Mucosa of rectum (tissue), 2 donors: ENCODE measurements around the gene RAG1.

Source experiments
- H3K27ac ChIP-seq, 2 donors: one replicate each; pipeline ENCODE4 v1.7.0; 2013; ENCODE audit warnings: inconsistent platforms in 2 of 2, low read depth in 2 of 2, low read length in 2 of 2
- H3K27me3 ChIP-seq, 2 donors: one replicate each; pipeline ENCODE4 v1.7.0; 2013; ENCODE audit warnings: low read length in 2 of 2; ENCODE audit not compliant: control insufficient read depth in 2 of 2, insufficient read depth in 2 of 2
- H3K36me3 ChIP-seq, 2 donors: one replicate each; pipeline ENCODE4 v1.7.0; 2013; ENCODE audit warnings: low read length in 2 of 2; ENCODE audit not compliant: control insufficient read depth in 2 of 2, insufficient read depth in 2 of 2
- H3K4me1 ChIP-seq, 2 donors: one replicate each; pipeline ENCODE4 v1.7.0; 2013; ENCODE audit warnings: low read length in 2 of 2, mild to moderate bottlenecking in 1 of 2; ENCODE audit not compliant: control insufficient read depth in 2 of 2, insufficient read depth in 2 of 2
- H3K4me3 ChIP-seq, 2 donors: one replicate each; pipeline ENCODE4 v1.7.0; 2013; ENCODE audit warnings: low read length in 2 of 2
- H3K9ac ChIP-seq, 2 donors: one replicate each; pipeline ENCODE4 v1.7.0; 2013; ENCODE audit warnings: low read length in 2 of 2, low read depth in 1 of 2, mild to moderate bottlenecking in 1 of 2
- H3K9me3 ChIP-seq, 2 donors: one replicate each; pipeline ENCODE4 v1.7.0; 2013; ENCODE audit warnings: low read length in 2 of 2; ENCODE audit not compliant: control insufficient read depth in 2 of 2
- donor health status: healthy.
- donor health status: Normal muscosa, but diverticular disease.

RAG1 gene

DNA sequence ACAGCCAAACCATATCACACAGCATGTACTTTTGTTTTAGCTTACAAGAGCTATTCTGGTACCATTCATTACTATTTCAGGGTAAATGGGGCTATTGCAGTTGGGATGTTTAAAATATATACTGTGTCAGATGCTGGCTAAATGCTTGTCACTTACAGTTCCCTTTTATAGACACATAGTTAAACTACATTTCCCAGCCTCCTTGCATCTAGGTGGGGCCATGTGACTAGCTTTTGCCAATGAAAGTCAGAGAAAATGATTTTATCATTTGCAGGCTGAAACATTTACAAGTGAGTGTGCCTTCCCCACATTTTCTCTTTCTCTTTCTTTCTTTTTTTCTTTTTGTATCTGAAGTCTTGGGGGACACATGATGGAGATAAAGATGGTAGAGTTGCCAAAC is 18.7 kb downstream of the RAG1 start:
- Histone ChIP-seq H3K4me3 (no peak overlapping the region), H3K4me1 (no peaks in the 10 kb centered on the region), H3K27me3 (no peaks in the 10 kb centered on the region)

DNA sequence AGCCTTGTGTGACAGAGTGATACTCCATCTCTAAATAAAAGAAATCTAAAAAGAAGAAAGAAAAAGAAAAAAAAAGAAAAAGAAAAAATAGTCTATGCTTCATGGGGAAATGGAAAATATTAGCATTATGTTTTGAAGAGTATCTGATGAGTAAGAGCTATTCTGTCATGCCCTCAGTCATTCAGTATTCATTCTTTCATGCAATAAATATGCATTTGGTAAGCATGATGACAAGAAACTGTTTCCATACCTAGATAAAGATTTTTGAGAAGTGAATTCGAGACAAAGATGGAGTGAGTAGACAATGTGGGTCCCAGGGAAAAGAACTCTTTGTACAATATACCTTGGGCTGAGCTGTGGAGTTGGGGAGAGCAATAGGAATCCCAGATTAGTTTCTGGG is 20.3 kb downstream of the RAG1 start:
- no peaks in the 10 kb centered on the region for H3K4me1 ChIP-seq
- no peak overlapping the region for H3K4me3 ChIP-seq
- no peaks in the 10 kb centered on the region for H3K27me3 ChIP-seq
- H3K9ac ChIP-seq: no peak overlapping the region
- no peaks in the 10 kb centered on the region for H3K9me3 ChIP-seq
- no peaks in the 10 kb centered on the region for H3K36me3 ChIP-seq
- H3K27ac ChIP-seq: no peak overlapping the region

More for the DNA sequence above, 18.7 kb downstream of the RAG1 start:
- Histone ChIP-seq H3K27ac (no peak overlapping the region), H3K36me3 (no peaks in the 10 kb centered on the region), H3K9ac (no peak overlapping the region), H3K9me3 (no peaks in the 10 kb centered on the region)

DNA sequence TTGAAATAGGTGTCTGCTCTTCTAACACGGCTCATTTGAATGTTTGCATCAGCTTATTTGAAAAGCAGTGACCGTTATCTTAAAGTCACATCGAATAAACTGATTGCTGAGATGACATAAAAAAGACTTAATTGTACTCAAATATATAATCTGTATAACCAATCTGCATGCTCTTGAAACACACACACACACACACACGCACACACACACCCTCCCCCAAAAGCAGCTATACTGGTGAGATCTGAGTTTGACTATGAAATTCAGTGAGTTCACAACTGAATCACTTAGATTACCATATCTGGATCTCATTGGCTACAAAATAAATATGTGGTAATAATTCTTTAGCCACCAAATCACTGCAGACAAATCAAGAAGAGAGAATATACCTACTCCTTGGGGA is 22.7 kb downstream of the RAG1 start:
- Histone ChIP-seq H3K4me3 (no peak overlapping the region), H3K27me3 (no peaks in the 10 kb centered on the region), H3K4me1 (no peaks in the 10 kb centered on the region), H3K36me3 (no peaks in the 10 kb centered on the region), H3K9me3 (no peaks in the 10 kb centered on the region), H3K9ac (no peak overlapping the region), H3K27ac (no peak overlapping the region)

DNA sequence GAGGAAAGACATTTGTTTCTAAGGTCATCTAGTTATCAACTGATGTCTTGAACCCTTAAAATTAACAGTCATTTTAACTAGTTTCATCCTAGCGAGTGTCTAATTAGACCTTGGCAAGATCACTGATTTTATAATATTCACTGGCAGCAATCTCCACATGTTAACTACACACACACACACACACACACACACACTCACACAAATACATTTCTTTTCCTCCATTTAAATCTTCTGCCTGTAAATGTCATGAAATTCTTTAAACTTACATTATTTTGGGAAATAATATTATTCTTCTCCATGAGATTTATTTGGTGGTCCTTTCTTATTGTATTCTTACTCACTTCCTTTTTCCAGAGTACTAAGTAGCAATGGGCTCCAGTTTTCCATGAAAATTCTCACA is 23.6 kb downstream of the RAG1 start:
- no peak overlapping the region for H3K9ac ChIP-seq
- no peak overlapping the region for H3K27ac ChIP-seq
- H3K27me3 ChIP-seq: no peaks in the 10 kb centered on the region
- no peak overlapping the region for H3K4me3 ChIP-seq
- H3K36me3 ChIP-seq: no peaks in the 10 kb centered on the region
- H3K9me3 ChIP-seq: no peaks in the 10 kb centered on the region
- H3K4me1 ChIP-seq: no peaks in the 10 kb centered on the region

GRCh38 chr11:36594316-36594989 is 26.6 kb downstream of the RAG1 start, which contains the start of gene IFTAP:
Gene IFTAP (plus strand): TSS chr11:36594502. CDS start chr11:36610104, 15,602 bp downstream.
- Histone ChIP-seq H3K36me3 (no peaks in the 10 kb centered on the region), H3K27ac (no peak within 1 kb of the TSS), H3K4me3 (peak within 1 kb of the TSS; percentile 87 to 94), H3K9ac (peak within 1 kb of the TSS; percentile 67 to 73), H3K4me1 (no peaks in the 10 kb centered on the region), H3K27me3 (no peaks in the 10 kb centered on the region), H3K9me3 (no peaks in the 10 kb centered on the region)

DNA sequence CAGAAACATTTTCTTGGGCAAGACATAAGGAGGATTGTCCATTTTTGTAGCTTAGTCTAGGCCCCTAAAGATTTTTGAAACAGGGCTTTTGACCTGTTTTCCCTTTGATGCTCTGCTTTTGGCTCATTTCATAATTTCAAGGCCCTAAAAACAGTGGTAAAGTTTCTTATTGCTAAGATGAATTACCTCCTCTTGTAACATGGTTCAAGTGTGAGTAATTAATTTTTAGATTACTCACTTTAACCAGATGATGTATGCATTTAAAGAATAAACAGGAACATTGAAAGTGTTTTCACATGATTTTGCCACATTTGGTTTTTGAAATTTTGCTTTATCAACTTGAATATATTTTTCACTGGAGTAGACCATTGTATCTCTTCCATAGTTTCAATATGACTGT is 29.1 kb downstream of the RAG1 start:
- Histone ChIP-seq H3K36me3 (no peaks in the 10 kb centered on the region), H3K4me1 (no peaks in the 10 kb centered on the region), H3K9ac (no peak overlapping the region), H3K27me3 (no peaks in the 10 kb centered on the region), H3K9me3 (no peaks in the 10 kb centered on the region), H3K4me3 (no peak overlapping the region), H3K27ac (no peak overlapping the region)

- H3K9ac ChIP-seq: no peak within 1 kb of the TSS
- no peaks in the 10 kb centered on the region for H3K9me3 ChIP-seq
- H3K36me3 ChIP-seq: no peaks in the 10 kb centered on the region
- no peaks in the 10 kb centered on the region for H3K27me3 ChIP-seq
- no peaks in the 10 kb centered on the region for H3K4me1 ChIP-seq
- H3K4me3 ChIP-seq: no peak within 1 kb of the TSS
- H3K27ac ChIP-seq: no peak within 1 kb of the TSS
Observed at GRCh38 chr11:36598051-36598450, 30.2 kb downstream of the RAG1 start, which contains the start of gene RAG2. Gene RAG2 (minus strand): TSS chr11:36598236. CDS start chr11:36594168, 4,068 bp downstream.

GRCh38 chr11:36600180-36600579 is 32.4 kb downstream of the RAG1 start:
- H3K36me3 ChIP-seq: no peaks in the 10 kb centered on the region
- no peaks in the 10 kb centered on the region for H3K4me1 ChIP-seq
- no peaks in the 10 kb centered on the region for H3K27me3 ChIP-seq
- H3K4me3 ChIP-seq: no peak overlapping the region
- no peak overlapping the region for H3K9ac ChIP-seq
- H3K27ac ChIP-seq: no peak overlapping the region
- no peaks in the 10 kb centered on the region for H3K9me3 ChIP-seq

DNA sequence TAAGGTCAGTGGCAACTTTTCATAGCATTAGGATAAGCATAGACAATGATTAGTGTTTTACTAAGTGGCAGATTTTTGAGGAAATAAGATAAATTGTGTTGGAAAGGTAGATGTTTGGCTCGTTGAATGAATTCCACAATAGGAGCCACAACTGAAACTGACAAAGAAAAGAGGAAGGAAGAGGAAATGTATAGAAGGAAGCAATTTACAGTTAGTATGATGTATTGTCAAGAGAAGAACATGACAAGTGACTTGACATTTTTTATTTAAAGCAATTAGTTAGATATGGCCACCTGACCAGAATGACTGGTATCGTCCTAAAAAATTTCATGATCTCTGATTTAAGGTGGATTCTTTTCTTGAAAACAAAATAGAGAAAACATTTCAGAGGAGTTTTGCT is 33.3 kb downstream of the RAG1 start:
- Histone ChIP-seq H3K27me3 (no peaks in the 10 kb centered on the region), H3K4me1 (no peaks in the 10 kb centered on the region), H3K27ac (no peak overlapping the region), H3K36me3 (no peaks in the 10 kb centered on the region), H3K4me3 (no peak overlapping the region), H3K9me3 (no peaks in the 10 kb centered on the region), H3K9ac (no peak overlapping the region)

DNA sequence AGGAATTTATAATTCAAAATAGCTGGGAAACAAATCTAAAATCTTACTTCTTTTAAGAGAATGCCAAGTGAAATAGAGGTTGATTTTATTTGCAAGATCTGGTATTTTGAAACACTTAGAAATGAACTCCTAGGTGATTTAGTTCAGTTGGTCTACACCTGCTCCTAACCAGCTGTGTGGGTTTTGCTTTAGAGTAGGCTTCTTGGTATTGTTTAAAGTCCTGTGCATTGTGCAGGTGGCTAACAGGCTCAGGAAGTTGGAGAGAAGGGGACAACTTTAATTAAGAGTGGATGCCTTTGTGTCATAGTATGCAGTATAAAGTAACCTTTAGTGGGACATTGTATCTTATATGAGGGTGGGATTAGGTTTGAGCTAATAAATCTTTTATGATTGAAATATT is 34.3 kb downstream of the RAG1 start:
- no peaks in the 10 kb centered on the region for H3K9me3 ChIP-seq
- H3K4me3 ChIP-seq: no peak overlapping the region

More for the DNA sequence above, 34.3 kb downstream of the RAG1 start:
- H3K36me3 ChIP-seq: no peaks in the 10 kb centered on the region
- H3K4me1 ChIP-seq: no peaks in the 10 kb centered on the region
- H3K27ac ChIP-seq: no peak overlapping the region
- no peaks in the 10 kb centered on the region for H3K27me3 ChIP-seq
- no peak overlapping the region for H3K9ac ChIP-seq
